ENCODE measurements around the gene RAB37. TPM values are rescaled to one million over a fixed set of nuclear protein-coding genes. Genes with fewer than 3 reads are reported as not detected.

The RAB37 gene
- total RNA-seq, 1 experiment from 2014 or later: 2.5 TPM

GRCh38 chr17:74744349-74744713 is 7.3 kb downstream of the RAB37 start:
- no peak overlapping the region for H3K23ac ChIP-seq (ENCODE audit: insufficient read length, low read depth, low read length)
- no peak overlapping the region for H2BK20ac ChIP-seq (ENCODE audit: low read depth, low read length, poor library complexity, severe bottlenecking)
- no peak overlapping the region for H2BK120ac ChIP-seq (ENCODE audit: low read depth, low read length, poor library complexity, severe bottlenecking)
- H3K18ac ChIP-seq (ENCODE audit: insufficient read length, low read depth, low read length): no peak overlapping the region
- H3K14ac ChIP-seq (ENCODE audit: insufficient read depth, low read length): no peak overlapping the region
- H3K56ac ChIP-seq (ENCODE audit: insufficient read length, low read depth, low read length): no peak overlapping the region
- H3K23me2 ChIP-seq (ENCODE audit: insufficient read length, low read depth, low read length, poor library complexity, severe bottlenecking): peaks cover 5% of the 10 kb centered on the region
- H4K5ac ChIP-seq (ENCODE audit: insufficient read length, low read depth, low read length): no peak overlapping the region
- no peaks in the 10 kb centered on the region for H4K20me1 ChIP-seq (ENCODE audit: control insufficient read depth, insufficient read depth, insufficient read length)
- no peak overlapping the region for H3K4me2 ChIP-seq (ENCODE audit: insufficient read depth, insufficient read length, low read length)
- peaks cover 14% of the 10 kb centered on the region for H3K27me3 Mint-ChIP-seq (ENCODE audit: low read depth)
- H4K91ac ChIP-seq (ENCODE audit: insufficient read length, low read depth, low read length): no peak overlapping the region
- H3K27me3 ChIP-seq (ENCODE audit: insufficient read depth, low read length): no peaks in the 10 kb centered on the region
- peaks cover 15% of the 10 kb centered on the region for H3K4me1 ChIP-seq (ENCODE audit: insufficient read depth, low read length)
- peak overlapping the region in 1 of 2 experiments; percentile 71; a peak in 2 of 5 replicates for H3K4me3 Mint-ChIP-seq
- no peak overlapping the region for H3K4ac ChIP-seq (ENCODE audit: low read depth, low read length)
- H3K9me3 ChIP-seq (ENCODE audit: control insufficient read depth, low read depth, low read length): no peaks in the 10 kb centered on the region
- no peak overlapping the region for H2AFZ ChIP-seq (ENCODE audit: low read length)
- H3K4me1 Mint-ChIP-seq: peaks cover 29 to 30% of the 10 kb centered on the region in 2 experiments
- no CpG with 5 or more reads among the region's 2 CpGs for WGBS (ENCODE audit: extremely low coverage, insufficient read length, low lambda C conversion rate)
- no peak overlapping the region for H4K8ac ChIP-seq (replicated peaks; ENCODE audit: insufficient read length, low read depth, low read length)
- TF ChIP-seq, protein P1, sequence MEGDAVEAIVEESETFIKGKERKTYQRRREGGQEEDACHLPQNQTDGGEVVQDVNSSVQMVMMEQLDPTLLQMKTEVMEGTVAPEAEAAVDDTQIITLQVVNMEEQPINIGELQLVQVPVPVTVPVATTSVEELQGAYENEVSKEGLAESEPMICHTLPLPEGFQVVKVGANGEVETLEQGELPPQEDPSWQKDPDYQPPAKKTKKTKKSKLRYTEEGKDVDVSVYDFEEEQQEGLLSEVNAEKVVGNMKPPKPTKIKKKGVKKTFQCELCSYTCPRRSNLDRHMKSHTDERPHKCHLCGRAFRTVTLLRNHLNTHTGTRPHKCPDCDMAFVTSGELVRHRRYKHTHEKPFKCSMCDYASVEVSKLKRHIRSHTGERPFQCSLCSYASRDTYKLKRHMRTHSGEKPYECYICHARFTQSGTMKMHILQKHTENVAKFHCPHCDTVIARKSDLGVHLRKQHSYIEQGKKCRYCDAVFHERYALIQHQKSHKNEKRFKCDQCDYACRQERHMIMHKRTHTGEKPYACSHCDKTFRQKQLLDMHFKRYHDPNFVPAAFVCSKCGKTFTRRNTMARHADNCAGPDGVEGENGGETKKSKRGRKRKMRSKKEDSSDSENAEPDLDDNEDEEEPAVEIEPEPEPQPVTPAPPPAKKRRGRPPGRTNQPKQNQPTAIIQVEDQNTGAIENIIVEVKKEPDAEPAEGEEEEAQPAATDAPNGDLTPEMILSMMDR (conservative IDR thresholded peaks at IDR 0.05): no peak
- H3K9me3 Mint-ChIP-seq: no peaks in the 10 kb centered on the region; a peak in 1 of 5 replicates
- H3K79me1 ChIP-seq (ENCODE audit: insufficient read depth, low read depth, low read length, poor library complexity, severe bottlenecking): no peaks in the 10 kb centered on the region
- H3K9ac ChIP-seq (ENCODE audit: extremely low read depth, insufficient read length, low read length): no peak overlapping the region
- no peak overlapping the region for H3K27ac ChIP-seq (ENCODE audit: insufficient read length, low read depth, low read length)
- no peak overlapping the region for H2BK15ac ChIP-seq (ENCODE audit: low read depth, low read length)
- no peak overlapping the region for H2BK12ac ChIP-seq (ENCODE audit: insufficient read length, low read depth, low read length)
- no peaks in the 10 kb centered on the region for H3K36me3 Mint-ChIP-seq (ENCODE audit: insufficient read depth in 1 of 3, low read depth in 3 of 3)
- H3K79me2 ChIP-seq (ENCODE audit: insufficient read depth, low read length): no peaks in the 10 kb centered on the region
- no peak overlapping the region for H3T11ph ChIP-seq (ENCODE audit: low read length)
- H3K27ac Mint-ChIP-seq: no peak overlapping the region
- no peak overlapping the region for H2AK5ac ChIP-seq (ENCODE audit: insufficient read length, low read length)
- no peak for DNase-seq
- no peak overlapping the region for H2BK5ac ChIP-seq (ENCODE audit: insufficient read length, low read length)

Data from H9 (cell line).